ENCODE results near the gene HSPA1A. TPM values are rescaled to one million over a fixed set of nuclear protein-coding genes. Genes with fewer than 3 reads are reported as not detected.

Gene HSPA1A
- total and polyA plus RNA-seq, 9 of the 15 experiments (the other 6 are each of a cell fraction or from before 2014, with no cell fraction given), result 2.2 to 273 (median 107) TPM

DNA sequence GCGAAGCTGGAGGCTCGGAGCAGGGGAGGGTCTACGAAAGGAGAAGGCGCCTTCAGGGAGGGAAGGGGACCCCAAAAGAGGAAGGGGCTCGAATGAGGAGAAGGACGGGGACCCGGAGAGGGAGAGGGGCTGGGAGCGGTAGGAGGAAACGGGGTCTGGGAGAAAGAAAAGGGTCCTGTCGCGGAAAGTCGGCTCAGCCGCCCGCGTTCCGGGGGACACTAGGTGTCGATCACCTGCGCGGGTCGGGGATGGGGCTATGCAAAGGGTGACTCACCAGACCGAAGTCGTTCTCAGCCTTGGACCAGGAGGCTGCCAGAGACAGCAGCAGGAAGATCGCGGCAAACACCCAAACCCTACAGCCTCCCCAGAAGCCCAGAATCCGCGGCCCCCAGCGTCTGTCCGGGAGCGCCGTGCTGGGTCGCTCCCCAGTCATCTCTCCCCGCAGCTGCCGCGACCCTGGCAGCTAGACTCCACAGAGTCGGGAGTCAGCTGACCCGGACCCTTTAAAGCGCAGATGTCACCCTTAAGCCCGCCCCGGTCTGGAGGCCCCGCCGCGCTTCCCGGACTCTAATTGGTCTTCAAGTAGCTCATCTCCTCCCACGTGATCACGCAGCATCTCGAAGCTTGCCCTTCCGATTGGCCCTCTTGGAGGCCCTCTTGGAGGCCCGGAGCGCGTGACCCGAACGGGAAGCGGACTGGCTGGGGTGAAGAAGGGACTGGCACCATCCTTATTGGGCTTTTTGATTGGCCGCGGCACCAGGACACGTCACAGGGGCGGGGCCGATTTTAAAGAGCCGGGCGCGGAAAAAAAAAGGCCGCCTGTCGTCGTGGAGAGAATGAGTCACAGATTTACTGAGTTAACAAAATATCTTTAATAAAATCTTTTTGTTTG lies 47.2 kb downstream of the HSPA1A start, which contains the start of gene NEU1 (continued):
- TF ChIP-seq, protein P1, sequence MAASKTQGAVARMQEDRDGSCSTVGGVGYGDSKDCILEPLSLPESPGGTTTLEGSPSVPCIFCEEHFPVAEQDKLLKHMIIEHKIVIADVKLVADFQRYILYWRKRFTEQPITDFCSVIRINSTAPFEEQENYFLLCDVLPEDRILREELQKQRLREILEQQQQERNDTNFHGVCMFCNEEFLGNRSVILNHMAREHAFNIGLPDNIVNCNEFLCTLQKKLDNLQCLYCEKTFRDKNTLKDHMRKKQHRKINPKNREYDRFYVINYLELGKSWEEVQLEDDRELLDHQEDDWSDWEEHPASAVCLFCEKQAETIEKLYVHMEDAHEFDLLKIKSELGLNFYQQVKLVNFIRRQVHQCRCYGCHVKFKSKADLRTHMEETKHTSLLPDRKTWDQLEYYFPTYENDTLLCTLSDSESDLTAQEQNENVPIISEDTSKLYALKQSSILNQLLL (CRISPR knock-in tag; IDR thresholded peaks at IDR 0.05; ENCODE audit: borderline replicate concordance), result no peak
- TF ChIP-seq, protein P2, sequence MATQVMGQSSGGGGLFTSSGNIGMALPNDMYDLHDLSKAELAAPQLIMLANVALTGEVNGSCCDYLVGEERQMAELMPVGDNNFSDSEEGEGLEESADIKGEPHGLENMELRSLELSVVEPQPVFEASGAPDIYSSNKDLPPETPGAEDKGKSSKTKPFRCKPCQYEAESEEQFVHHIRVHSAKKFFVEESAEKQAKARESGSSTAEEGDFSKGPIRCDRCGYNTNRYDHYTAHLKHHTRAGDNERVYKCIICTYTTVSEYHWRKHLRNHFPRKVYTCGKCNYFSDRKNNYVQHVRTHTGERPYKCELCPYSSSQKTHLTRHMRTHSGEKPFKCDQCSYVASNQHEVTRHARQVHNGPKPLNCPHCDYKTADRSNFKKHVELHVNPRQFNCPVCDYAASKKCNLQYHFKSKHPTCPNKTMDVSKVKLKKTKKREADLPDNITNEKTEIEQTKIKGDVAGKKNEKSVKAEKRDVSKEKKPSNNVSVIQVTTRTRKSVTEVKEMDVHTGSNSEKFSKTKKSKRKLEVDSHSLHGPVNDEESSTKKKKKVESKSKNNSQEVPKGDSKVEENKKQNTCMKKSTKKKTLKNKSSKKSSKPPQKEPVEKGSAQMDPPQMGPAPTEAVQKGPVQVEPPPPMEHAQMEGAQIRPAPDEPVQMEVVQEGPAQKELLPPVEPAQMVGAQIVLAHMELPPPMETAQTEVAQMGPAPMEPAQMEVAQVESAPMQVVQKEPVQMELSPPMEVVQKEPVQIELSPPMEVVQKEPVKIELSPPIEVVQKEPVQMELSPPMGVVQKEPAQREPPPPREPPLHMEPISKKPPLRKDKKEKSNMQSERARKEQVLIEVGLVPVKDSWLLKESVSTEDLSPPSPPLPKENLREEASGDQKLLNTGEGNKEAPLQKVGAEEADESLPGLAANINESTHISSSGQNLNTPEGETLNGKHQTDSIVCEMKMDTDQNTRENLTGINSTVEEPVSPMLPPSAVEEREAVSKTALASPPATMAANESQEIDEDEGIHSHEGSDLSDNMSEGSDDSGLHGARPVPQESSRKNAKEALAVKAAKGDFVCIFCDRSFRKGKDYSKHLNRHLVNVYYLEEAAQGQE (IDR thresholded peaks at IDR 0.05; ENCODE audit: borderline replicate concordance), result peak; percentile 97
- TF ChIP-seq, protein P2 (CRISPR knock-in tag; IDR thresholded peaks at IDR 0.05; ENCODE audit: low read depth), result 0 out of 2 replicates have a peak, but pooled peaks have one; percentile 70
- peak; percentile 18 to 94; a peak in 3 of 4 replicates for TF ChIP-seq RCOR1 (IDR thresholded peaks at IDR 0.05; ENCODE audit: borderline replicate concordance in 1 of 2, low read depth in 2 of 2, low read length in 2 of 2)
- TF ChIP-seq, protein P3, sequence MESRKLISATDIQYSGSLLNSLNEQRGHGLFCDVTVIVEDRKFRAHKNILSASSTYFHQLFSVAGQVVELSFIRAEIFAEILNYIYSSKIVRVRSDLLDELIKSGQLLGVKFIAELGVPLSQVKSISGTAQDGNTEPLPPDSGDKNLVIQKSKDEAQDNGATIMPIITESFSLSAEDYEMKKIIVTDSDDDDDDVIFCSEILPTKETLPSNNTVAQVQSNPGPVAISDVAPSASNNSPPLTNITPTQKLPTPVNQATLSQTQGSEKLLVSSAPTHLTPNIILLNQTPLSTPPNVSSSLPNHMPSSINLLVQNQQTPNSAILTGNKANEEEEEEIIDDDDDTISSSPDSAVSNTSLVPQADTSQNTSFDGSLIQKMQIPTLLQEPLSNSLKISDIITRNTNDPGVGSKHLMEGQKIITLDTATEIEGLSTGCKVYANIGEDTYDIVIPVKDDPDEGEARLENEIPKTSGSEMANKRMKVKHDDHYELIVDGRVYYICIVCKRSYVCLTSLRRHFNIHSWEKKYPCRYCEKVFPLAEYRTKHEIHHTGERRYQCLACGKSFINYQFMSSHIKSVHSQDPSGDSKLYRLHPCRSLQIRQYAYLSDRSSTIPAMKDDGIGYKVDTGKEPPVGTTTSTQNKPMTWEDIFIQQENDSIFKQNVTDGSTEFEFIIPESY (CRISPR knock-in tag; IDR thresholded peaks at IDR 0.05), result 0 out of 2 replicates have a peak, but pooled peaks have one; percentile 9
- no peak for TF ChIP-seq NFRKB (IDR thresholded peaks at IDR 0.05; ENCODE audit: low read depth)
- TF ChIP-seq SRSF3 (IDR thresholded peaks at IDR 0.05; ENCODE audit: insufficient read depth, low read length), result no peak
- TF ChIP-seq, protein P4, sequence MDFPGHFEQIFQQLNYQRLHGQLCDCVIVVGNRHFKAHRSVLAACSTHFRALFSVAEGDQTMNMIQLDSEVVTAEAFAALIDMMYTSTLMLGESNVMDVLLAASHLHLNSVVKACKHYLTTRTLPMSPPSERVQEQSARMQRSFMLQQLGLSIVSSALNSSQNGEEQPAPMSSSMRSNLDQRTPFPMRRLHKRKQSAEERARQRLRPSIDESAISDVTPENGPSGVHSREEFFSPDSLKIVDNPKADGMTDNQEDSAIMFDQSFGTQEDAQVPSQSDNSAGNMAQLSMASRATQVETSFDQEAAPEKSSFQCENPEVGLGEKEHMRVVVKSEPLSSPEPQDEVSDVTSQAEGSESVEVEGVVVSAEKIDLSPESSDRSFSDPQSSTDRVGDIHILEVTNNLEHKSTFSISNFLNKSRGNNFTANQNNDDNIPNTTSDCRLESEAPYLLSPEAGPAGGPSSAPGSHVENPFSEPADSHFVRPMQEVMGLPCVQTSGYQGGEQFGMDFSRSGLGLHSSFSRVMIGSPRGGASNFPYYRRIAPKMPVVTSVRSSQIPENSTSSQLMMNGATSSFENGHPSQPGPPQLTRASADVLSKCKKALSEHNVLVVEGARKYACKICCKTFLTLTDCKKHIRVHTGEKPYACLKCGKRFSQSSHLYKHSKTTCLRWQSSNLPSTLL (IDR thresholded peaks at IDR 0.05), result 0 out of 2 replicates have a peak, but pooled peaks have one; percentile 33
- peak; percentile 62; the same call in 1 of the 2 replicates for TF ChIP-seq ZNF583 (CRISPR knock-in tag; IDR thresholded peaks at IDR 0.05)
- TF ChIP-seq FOXA3 (CRISPR knock-in tag; conservative IDR thresholded peaks at IDR 0.05 in 1 of 2, IDR thresholded peaks at IDR 0.05 in 1 of 2), result no peak
- no peak for TF ChIP-seq MCM2 (IDR thresholded peaks at IDR 0.05; ENCODE audit: low read depth)
- peak; percentile 6; the same call in 1 of the 2 replicates for TF ChIP-seq ELF2 (CRISPR knock-in tag; IDR thresholded peaks at IDR 0.05)
- TF ChIP-seq ZNF121 (CRISPR knock-in tag; conservative IDR thresholded peaks at IDR 0.05), result no peak
